Fibroblast of the conjunctiva (primary cell): ENCODE results near the gene NPL.
A peak's percentile ranks its signal among the peaks of the same experiment; 100 is the strongest.

ENCODE experiments used
- DNase-seq: peaks from one replicate; pipeline ENCODE4 v3.0.0-alpha.2; 2010; ENCODE audit warnings: low read depth

The NPL gene

GRCh38 chr1:182789138-182790076, at the start of gene NPL:
NPL (plus strand) TSS chr1:182789773; CDS start chr1:182794372, 4,599 bp downstream.
- DNase-seq: peak; percentile 53

GRCh38 chr1:182740120-182740519, 49.5 kb upstream of the NPL start:
- DNase-seq: no peak

- DNase-seq: no peak
These were observed 46.8 kb upstream of the NPL start for GRCh38 chr1:182742780-182743179.

- no peak for DNase-seq
These were observed 37.2 kb upstream of the NPL start for GRCh38 chr1:182752077-182752988.

- no peak for DNase-seq
These were observed 35.5 kb upstream of the NPL start for GRCh38 chr1:182754087-182754486.

- DNase-seq: no peak
These were observed 34.8 kb upstream of the NPL start for GRCh38 chr1:182754543-182755314.

GRCh38 chr1:182755632-182756031, 33.9 kb upstream of the NPL start:
- DNase-seq: no peak

GRCh38 chr1:182756423-182756822, 33.1 kb upstream of the NPL start:
- no peak for DNase-seq

- no peak for DNase-seq
These were observed 27.9 kb upstream of the NPL start for GRCh38 chr1:182761396-182762395.

GRCh38 chr1:182762536-182762935, 27.0 kb upstream of the NPL start:
- DNase-seq: no peak

- no peak for DNase-seq
These were observed 25.4 kb upstream of the NPL start for GRCh38 chr1:182764029-182764727.

- no peak for DNase-seq
These were observed 24.2 kb upstream of the NPL start for GRCh38 chr1:182765391-182765790.

- DNase-seq: no peak
These were observed 23.5 kb upstream of the NPL start for GRCh38 chr1:182766050-182766449.

GRCh38 chr1:182766881-182767645, 22.5 kb upstream of the NPL start:
- DNase-seq: no peak

- DNase-seq: no peak
These were observed 20.6 kb upstream of the NPL start for GRCh38 chr1:182768963-182769362.

GRCh38 chr1:182770232-182770631, 19.3 kb upstream of the NPL start:
- DNase-seq: no peak

GRCh38 chr1:182771187-182771984, 18.2 kb upstream of the NPL start:
- no peak for DNase-seq

GRCh38 chr1:182777386-182777785, 12.2 kb upstream of the NPL start:
- no peak for DNase-seq
